ENCODE results near the gene SNX32.

DNA sequence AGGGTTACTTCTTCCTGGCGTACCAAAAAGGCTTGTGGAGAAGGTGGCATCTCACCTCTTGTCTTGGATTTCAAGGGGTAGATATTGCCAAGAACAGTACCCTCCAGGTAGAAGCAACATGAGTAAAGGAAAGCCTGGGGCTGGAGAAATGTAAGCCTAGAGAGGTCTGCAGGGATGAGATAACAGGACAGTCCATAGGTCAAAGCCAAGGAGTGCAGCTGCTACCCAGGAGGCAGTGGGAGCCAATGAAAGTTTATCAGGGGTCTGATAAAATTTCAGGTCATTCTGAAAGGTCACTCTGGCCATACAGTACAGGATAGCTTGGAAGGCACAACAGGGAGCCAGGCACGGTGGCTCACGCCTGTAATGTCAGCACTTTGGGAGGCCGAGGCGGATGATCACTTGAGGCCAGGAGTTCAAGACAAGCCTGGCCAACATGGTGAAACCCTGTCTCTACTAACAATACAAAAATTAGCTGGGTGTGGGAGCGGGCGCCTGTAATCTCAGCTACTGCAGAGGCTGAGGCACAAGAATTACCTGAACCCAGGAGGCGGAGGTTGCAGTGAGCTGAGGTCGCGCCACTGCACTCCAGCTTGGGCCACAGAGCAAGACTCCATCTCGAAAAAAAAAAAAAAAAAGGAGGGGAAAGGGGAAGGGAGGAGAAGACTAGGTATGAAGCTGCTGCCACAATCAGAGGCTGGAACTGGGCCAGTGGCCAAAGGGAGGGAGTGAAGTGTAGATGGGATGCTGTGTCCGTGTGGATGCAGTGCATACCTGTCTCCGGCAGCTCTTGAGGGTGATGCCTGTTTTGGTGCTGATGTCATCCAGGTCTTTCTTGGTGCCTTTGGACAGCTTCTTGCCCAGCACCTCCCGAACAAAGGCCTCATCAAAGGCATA is 53.3 kb downstream of the SNX32 start:
- no peak for TF ChIP-seq POLR2A (IDR thresholded peaks at IDR 0.05)
- TF ChIP-seq CTCF (IDR thresholded peaks at IDR 0.05), result no peak

All from uterus (tissue), 2 donors.